ENCODE measurements around the gene ELOVL6.
"Not testable (repeated sequence)": the region's sequence is repeated elsewhere in the genome, so short reads cannot be mapped to it uniquely, and the experiment has no call there.

DNA sequence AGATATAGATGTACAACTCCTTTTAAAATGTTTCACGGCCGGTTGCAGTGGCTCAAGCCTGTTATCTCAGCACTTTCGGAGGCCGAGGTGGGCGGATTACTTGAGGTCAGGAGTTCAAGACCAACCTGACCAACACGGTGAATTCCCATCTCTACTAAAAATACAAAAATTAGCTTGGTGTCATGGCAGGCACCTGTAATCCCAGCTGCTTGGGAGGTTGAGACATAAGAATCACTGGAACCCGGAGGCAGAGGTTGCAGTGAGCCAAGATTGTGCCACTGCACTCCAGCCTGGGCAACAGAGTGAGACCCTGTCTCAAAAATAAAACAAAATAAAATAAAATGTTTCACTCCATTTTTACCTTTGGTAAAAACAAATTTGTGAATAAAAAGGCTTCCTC is 5.1 kb downstream of the ELOVL6 start:
- TF ChIP-seq, protein P1, sequence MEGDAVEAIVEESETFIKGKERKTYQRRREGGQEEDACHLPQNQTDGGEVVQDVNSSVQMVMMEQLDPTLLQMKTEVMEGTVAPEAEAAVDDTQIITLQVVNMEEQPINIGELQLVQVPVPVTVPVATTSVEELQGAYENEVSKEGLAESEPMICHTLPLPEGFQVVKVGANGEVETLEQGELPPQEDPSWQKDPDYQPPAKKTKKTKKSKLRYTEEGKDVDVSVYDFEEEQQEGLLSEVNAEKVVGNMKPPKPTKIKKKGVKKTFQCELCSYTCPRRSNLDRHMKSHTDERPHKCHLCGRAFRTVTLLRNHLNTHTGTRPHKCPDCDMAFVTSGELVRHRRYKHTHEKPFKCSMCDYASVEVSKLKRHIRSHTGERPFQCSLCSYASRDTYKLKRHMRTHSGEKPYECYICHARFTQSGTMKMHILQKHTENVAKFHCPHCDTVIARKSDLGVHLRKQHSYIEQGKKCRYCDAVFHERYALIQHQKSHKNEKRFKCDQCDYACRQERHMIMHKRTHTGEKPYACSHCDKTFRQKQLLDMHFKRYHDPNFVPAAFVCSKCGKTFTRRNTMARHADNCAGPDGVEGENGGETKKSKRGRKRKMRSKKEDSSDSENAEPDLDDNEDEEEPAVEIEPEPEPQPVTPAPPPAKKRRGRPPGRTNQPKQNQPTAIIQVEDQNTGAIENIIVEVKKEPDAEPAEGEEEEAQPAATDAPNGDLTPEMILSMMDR (conservative IDR thresholded peaks at IDR 0.05; ENCODE audit: low read depth, low read length), result not testable (repeated sequence)
- TF ChIP-seq EZH2 (IDR thresholded peaks at IDR 0.05; ENCODE audit: low read length, unreplicated experiment); EZH2phosphoT487 (IDR thresholded peaks at IDR 0.05; ENCODE audit: borderline replicate concordance, low read length): not testable (repeated sequence)
